Stimulated activated CD4-positive, alpha-beta T cell treated with anti-CD3 and anti-CD28 coated beads, Interleukin-1b, Interleukin-23, amount 100 ng/mL, for 24 hours (primary cell): ENCODE data around the gene DSG2.

Experiments used
- DNase-seq, 4 experiments: peaks; one replicate each; pipeline ENCODE4 v3.0.0-alpha.2; 2020; ENCODE audit warnings: low read depth in 4 of 4, low spot score in 1 of 4

The DSG2 gene

GRCh38 chr18:31555971-31556747 lies 58.2 kb downstream of the DSG2 start:
- peak in 2 of 4 experiments; percentile 8 to 18 for DNase-seq

DNA sequence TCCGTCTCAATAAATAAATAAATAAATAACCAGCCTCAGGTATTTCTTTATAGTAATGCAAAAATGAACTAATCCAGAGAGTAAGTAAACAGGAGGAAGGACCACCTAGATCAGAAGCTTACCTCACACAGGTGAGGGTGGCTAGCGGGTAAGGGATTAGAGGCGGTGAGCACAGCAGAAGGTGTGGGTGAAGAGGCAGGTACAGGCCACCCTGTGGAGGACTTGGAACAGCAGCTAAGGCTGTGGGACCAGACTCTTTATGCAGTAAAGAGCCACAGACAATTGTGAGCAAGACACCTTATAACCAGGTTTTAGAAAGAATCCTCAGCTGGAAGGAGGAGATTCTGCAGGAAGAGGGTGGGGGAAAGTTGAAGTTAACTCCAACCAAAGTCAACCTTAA lies 59.5 kb downstream of the DSG2 start:
- no peak for DNase-seq

DNA sequence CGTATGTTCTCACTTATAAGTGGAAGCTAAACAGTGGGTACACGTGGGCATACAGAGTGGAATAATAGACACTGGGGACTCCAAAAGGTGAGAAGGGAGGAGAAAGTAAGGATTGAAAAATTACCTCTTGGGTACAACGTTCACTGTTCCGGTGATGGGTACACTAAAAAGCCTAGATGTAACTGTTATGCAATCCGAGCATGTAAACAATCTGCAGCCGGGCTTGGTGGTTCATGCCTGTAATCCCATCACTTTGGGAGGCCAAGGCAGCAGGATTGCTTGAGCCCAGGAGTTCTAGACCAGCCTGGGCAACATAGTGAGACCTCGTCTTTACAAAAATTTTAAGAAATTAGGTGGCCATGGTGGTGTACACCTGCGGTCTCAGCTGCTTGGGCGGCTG lies 60.6 kb downstream of the DSG2 start:
- DNase-seq = no peak

GRCh38 chr18:31562726-31563125 lies 64.7 kb downstream of the DSG2 start:
- DNase-seq = no peak

GRCh38 chr18:31563778-31564177 lies 65.8 kb downstream of the DSG2 start:
- DNase-seq = no peak

DNA sequence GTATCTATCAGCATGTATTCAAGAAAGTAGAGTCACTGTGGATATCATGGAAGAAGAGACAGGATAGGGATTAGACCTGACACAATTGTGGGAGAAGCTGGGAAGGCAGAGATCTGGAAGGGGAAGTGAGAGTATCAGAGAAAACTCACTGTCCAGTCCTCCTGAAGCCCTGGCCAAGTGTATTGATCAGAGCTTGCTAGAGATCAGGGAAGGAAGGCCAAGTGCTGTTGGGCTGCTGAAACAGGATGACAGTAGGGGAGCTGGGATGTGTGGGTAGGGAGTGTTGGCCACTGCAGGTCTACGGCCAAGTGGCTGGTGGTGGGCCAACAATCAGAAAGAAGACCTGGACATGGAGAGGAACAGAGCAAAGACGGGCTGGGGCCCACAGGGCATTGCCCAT lies 67.4 kb downstream of the DSG2 start:
- no peak for DNase-seq

DNA sequence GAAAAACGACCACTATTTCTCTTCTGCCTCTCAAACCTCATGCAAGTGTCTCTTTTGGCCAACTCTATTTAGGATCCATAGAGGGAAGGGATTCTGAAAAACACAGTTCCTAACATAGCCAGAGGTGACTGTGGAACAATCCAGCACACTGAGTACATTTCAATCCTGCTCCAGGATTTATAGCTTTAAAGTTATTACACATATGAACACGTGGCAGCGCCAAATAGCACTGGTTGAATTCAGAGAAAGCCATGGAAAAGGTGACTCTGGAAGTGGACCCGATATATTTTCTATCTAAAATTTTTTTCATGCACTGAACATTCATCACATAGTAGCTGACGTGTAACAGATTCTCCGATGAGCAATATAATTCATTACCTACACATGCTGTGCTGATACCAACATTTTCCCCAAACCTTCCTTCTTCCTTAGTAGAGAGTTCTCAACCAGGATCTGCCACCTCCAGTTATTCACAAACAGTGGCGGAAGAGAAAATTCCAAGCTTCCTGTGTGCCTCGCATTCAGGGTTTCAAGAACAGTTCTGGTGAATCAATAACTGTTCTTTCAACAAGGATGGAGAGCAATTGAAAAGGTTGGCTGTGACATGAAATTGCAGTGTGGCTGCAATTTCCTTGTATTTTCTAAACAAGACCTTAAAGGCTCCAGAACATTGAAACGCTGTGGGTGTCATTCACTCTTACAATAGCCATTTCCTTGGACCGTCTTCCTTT lies 68.0 kb downstream of the DSG2 start:
- no peak for DNase-seq

DNA sequence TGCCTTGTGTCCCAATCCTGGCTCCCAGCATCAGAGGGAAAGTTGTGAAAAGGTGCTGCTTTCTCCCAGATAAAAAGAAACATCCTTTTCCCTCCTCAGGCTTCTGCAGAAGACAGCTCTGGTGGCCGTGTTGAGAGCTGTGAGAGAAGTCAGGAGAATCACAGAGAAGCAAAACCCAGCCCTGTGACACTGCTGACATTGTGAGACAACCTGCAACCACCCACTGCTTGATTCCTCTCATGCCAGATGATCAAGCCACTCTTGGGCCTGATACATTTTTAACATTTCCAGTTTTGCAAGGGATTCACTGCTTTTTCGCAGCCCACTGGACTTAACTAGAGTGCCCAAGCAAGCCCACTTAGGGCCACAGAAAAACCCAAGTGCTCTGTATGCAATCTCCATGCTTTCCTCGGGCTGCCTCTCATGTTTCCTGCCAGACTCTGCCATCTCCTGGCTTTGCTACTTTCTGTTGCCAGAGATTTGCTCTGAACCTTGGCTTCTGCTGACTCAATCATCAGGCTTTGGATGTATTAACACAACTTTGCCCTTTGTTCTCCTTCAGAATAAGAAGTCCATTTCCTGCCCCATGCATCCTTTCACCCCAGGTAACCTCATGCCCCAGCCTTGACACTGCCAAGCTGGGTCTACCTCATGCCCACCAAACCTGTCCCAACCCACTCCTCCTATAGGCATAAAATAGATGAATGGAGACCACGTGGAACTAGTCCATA lies 68.8 kb downstream of the DSG2 start:
- no peak for DNase-seq

GRCh38 chr18:31572368-31572767 lies 74.4 kb downstream of the DSG2 start:
- DNase-seq = no peak

- no peak for DNase-seq
These were observed 75.1 kb downstream of the DSG2 start for GRCh38 chr18:31573051-31573450.

DNA sequence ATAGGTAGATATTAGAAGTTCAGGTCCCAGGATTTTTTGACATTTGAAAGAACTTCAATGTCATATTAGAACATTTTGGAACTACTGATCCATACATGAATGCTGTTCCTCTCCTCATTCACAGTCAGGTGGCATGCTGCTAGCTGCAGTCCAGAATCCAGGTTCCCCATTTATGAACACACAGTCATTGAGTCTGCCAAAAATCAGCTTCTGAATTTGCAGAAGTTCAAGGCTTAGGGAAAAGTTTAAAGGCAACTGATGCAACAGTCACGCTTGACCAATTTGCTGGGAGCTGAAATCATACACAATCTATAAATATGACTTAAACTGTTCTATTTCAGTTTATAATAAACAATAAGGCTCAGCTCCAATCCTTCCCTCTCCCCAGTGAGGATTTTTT lies 76.4 kb downstream of the DSG2 start:
- no peak for DNase-seq

DNA sequence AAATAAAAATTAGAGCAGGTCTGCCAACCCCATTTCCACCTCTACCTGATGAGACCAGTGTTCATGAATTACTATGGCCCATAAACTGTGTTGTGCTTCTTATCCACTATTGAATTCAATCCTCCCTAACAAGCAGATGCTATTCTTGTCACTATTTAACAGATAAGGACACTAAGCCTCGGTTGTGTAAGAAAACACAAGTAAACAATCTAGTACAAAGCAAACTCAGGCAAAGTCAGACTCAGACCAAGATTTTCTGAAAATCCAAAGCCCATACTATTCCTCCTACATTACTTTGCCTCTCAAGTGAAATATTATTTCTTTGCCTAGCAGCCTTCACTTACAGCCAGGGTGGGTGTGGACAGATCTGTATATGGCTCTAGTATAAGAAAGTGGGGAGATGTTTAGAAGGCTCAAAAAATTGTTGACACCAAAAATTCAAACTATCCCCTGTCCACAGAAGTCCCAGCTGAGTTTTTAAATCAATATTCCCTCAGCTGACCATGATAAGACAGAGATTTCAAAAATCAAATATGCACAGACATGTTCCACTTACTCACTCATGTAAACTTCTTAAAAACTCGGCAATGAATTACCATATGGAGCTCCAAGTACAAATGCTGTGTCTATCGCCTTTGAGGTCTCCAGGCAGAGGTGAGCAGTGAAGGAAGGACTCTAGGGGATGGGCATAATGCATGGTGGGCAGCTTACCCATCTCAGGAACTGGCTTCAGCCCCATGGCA lies 77.7 kb downstream of the DSG2 start:
- DNase-seq = no peak

DNA sequence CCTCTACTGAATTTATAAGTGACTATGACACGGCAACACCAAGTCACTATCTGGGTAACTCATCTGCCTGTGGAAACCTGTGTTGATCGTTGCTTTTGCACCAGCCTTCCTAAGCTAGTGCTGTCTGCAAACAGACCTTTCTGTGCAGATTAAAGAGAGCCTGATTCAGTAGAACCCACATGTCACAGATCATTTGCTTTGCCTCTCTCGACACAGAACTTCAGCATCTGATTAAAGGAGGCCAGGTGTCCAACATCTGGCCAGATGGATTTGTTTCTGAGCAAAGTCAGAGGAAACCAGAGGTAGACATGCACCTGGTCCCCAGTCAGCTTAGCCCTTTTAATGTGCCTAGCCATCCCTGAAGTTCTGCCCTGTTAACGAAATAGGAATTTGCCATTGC lies 78.7 kb downstream of the DSG2 start:
- no peak for DNase-seq

- DNase-seq = no peak
These were observed 79.2 kb downstream of the DSG2 start for GRCh38 chr18:31577195-31577594.

- no peak for DNase-seq
These were observed 80.1 kb downstream of the DSG2 start for GRCh38 chr18:31578126-31578525.

- DNase-seq = no peak
These were observed 81.4 kb downstream of the DSG2 start for GRCh38 chr18:31579375-31579774.

DNA sequence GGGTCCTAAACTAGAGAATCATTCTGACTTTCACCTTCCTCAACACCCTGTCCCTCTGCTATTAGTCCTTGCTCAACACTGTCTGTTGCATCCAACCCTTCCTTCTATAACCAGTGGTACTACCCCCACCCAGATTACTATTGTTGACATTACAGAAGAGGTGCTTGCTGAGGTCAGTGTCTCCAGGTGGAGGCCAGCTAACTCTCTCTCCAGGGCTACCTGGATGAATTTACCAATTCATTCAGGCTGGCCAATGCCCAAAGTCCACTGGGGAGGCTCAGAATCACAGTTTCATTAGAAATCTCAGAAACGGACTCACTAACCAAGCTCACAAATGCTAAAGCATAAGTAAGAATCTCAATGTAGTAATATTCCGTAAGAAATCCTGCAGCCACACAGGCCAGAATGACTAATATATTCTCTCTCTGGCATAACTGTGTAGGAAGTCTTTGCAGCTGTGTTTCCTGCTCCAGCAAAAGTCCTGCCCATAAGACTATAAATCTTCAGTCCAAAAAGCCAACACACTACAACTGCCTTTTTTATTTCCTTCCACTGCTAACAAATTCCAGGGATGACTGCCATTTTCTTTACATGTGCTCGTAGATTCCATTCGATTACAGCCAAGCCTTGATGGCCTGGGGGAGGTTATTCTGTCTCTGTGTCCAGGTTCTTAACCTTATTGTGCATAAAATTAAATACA lies 83.7 kb downstream of the DSG2 start:
- DNase-seq = no peak

DNA sequence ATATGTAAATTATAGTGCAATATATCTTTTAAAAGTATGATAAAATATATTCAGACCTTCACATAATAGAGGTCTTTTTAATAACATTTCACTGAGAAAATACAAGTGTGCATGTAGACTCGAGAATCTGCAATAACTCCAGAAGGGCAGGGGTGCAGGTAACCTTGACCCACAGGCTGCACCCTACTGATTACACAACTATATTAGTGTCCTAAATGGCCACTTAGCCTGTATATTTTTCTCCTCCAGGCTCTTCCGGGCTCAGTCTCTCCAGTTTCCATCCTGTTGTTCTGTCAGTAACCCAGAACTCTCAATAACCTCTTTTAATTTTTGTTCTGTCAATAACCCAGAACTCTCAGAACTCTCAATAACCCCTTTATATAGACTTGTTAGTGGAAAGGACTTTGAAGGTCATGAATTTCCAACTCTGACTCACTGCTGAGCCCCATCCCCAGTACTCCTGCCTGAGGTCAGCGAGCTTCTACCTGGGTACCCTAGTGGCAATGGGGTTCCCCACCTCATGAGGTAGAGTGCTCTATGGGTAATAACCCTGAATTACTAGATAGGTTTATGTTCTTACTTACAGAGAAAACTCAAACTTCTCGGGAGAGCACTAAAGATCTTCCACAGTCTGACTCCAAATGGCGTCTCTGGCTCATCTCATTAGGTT lies 85.3 kb downstream of the DSG2 start:
- no peak for DNase-seq

DNA sequence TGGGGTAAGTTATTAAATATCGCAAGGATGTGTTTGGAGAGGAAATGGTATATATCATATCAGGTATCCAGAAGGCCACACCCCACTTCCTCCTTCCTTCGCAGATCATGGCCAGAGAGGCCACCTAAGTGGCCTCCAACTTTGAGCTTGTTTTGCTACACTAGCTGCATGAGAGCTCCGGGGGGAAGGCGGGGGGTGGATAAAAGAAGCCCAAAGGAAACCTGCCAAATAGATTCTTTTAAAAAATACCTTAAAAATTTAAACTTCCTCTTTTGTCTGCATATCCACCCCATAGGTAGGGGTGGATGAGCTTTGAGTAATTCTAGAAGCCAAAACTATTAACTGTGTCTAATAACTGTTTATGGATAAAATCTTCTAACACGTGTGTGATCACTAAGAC lies 88.0 kb downstream of the DSG2 start:
- no peak for DNase-seq

GRCh38 chr18:31586616-31587015 lies 88.6 kb downstream of the DSG2 start:
- no peak for DNase-seq
